NCI-H510A (cell line): ENCODE data around the gene SLC13A2.
"Not testable (repeated sequence)": the region's sequence is repeated elsewhere in the genome, so short reads cannot be mapped to it uniquely, and the experiment has no call there.

Experiments used
- DNase-seq: peaks from one replicate; lab custom pipeline; 2025; lab: John Stamatoyannopoulos, UW

Gene SLC13A2, protein sequence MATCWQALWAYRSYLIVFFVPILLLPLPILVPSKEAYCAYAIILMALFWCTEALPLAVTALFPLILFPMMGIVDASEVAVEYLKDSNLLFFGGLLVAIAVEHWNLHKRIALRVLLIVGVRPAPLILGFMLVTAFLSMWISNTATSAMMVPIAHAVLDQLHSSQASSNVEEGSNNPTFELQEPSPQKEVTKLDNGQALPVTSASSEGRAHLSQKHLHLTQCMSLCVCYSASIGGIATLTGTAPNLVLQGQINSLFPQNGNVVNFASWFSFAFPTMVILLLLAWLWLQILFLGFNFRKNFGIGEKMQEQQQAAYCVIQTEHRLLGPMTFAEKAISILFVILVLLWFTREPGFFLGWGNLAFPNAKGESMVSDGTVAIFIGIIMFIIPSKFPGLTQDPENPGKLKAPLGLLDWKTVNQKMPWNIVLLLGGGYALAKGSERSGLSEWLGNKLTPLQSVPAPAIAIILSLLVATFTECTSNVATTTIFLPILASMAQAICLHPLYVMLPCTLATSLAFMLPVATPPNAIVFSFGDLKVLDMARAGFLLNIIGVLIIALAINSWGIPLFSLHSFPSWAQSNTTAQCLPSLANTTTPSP

GRCh38 chr17:28473542-28473941 lies at the start of gene SLC13A2:
SLC13A2 (plus strand) TSS chr17:28473644; CDS start chr17:28473713, 69 bp downstream.
- no peak for DNase-seq

- no peak for DNase-seq
These were observed 48.2 kb upstream of the SLC13A2 start for GRCh38 chr17:28425206-28425605.

- no peak for DNase-seq
These were observed 47.3 kb upstream of the SLC13A2 start for GRCh38 chr17:28426081-28426519.

- no peak for DNase-seq
These were observed 46.1 kb upstream of the SLC13A2 start for GRCh38 chr17:28427371-28427770.

- DNase-seq, result not testable (repeated sequence)
These were observed 45.5 kb upstream of the SLC13A2 start for GRCh38 chr17:28427982-28428381.

- no peak for DNase-seq
These were observed 39.7 kb upstream of the SLC13A2 start for GRCh38 chr17:28433721-28434120.

DNA sequence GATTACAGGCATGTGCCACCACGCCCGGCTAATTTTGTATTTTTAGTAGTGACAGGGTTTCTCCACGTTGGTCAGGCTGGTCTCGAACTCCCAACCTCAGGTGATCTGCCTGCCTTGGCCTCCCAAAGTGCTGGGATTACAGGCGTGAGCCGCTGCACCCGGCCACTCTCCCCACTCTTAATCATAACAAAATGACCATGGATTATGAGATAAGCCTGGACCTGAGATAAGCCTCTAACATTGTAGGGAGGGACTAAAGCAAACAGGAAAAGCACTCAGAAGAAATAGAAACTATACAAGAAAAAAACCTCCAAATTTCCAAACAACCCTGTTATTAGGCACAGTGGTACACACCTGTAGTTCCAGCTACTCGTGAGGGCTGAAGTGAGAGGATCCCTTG lies 39.1 kb upstream of the SLC13A2 start:
- not testable (repeated sequence) for DNase-seq

DNA sequence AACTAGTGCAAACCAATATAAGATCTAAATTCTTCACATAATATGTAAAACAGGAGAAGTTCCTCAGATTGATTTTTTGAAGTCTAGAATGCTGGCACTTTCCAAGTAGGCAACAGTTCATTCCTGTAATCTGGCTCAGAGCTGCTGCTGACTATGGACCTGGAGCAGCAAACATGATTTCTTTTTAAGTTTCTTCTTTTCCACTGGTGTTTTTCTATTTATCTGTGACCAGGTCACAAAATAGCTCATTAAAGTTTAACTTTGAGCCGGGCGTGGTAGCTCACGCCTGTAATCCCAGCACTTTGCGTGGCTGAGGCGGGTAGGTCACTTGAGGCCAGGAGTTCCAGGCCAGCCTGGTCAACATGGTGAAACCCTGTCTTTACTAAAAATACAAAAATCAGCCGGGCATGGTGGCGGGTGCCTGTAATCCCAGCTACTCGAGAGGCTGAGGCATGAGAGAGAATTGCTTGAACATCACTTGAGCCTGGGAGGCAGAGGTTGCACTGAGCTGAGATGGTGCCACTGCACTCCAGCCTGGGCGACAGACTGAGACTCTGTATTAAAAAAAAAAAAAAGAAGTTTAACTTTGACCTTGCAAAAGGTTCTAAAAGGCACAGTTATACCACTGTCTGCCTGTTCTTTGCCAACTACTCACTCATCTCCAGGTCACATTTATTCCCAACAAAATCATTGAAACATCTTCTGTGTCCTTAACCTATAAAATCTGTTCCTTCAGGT lies 29.4 kb upstream of the SLC13A2 start:
- DNase-seq, result no peak

- no peak for DNase-seq
These were observed 26.6 kb upstream of the SLC13A2 start for GRCh38 chr17:28446716-28447395.

GRCh38 chr17:28447396-28447760 lies 26.1 kb upstream of the SLC13A2 start:
- DNase-seq, result no peak

- DNase-seq, result no peak
These were observed 23.6 kb upstream of the SLC13A2 start for GRCh38 chr17:28449859-28450258.

DNA sequence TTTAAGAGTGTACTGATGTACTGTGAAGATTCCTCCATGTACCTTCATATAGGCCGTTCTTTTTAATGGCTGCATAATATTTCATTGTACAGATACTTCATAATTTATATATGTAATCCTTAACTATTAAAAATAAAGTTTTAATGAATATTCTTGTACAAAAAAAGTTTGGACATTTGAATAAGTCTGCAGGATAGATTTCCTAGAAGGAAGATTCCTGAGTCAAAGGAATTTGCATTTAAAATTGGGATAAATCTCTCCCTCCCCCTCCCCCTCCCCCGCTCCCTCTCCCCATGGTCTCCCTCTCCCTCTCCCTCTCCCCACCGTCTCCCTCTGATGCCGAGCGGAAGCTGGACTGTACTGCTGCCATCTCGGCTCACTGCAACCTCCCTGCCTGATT lies 15.6 kb upstream of the SLC13A2 start:
- no peak for DNase-seq

- DNase-seq, result not testable (repeated sequence)
These were observed 14.6 kb upstream of the SLC13A2 start for GRCh38 chr17:28458881-28459280.

DNA sequence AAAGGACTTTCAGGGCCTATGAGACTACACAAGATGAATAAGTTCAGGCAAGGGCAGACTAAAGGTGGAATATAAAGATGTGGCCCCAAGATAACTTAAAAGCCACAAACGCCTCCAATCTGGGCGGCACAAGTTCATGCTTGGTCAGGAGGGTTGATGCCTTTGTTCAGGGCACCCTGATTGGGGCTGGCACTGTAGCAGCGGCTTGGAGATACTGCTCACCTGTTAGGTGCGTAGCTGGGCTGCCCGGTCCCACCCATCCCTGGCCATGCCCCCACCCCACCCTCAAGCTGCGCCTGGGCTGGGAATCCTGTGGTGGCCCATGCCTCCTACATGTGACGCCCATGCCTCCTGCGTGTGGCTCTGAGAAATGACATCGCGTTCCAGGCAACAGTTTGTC lies 12.5 kb upstream of the SLC13A2 start:
- DNase-seq, result no peak

GRCh38 chr17:28466001-28466400 lies 7.4 kb upstream of the SLC13A2 start:
- DNase-seq, result no peak

DNA sequence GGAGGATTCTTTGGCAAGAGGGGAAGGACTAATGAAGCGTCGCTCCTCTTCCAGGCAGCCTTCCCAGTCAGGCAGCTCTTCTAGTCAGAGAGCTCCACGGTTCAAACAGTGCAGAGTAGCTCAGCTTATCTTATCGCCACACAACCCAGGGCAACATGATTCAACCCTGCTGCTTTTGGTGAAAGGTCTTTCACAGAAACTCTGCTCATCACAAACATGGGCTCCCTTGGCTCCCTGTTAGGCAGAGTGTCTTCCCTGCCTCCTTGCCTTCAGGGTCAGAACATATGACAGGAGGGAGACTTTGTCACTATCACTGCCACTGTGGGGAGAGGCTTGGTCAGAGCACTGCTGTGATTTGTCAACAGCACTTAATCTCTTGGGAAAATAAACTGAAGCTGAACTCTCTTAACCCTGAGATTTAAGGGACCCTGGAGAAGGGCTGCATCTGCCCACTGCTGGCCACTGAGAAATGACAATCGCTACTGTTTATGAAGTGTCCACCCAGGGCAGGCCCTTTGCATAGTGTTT lies 6.9 kb upstream of the SLC13A2 start:
- DNase-seq, result no peak

- no peak for DNase-seq
These were observed 5.9 kb upstream of the SLC13A2 start for GRCh38 chr17:28467456-28468025.

GRCh38 chr17:28468033-28468735 lies 5.3 kb upstream of the SLC13A2 start:
- not testable (repeated sequence) for DNase-seq

- DNase-seq, result no peak
These were observed 4.7 kb upstream of the SLC13A2 start for GRCh38 chr17:28468781-28469180.

- DNase-seq, result no peak
These were observed 4.1 kb upstream of the SLC13A2 start for GRCh38 chr17:28469376-28469775.

GRCh38 chr17:28470266-28470913 lies 3.1 kb upstream of the SLC13A2 start:
- DNase-seq, result no peak
